Measurements from ENCODE around the gene DPP10.
"Not testable (repeated sequence)": the region's sequence is repeated elsewhere in the genome, so short reads cannot be mapped to it uniquely, and the experiment has no call there.

The DPP10 gene

GRCh38 chr2:114843963-114844362 lies 401.5 kb downstream of the DPP10 start:
- DNase-seq = no peak

GRCh38 chr2:114857196-114857595 lies 414.8 kb downstream of the DPP10 start:
- no peak for DNase-seq

DNA sequence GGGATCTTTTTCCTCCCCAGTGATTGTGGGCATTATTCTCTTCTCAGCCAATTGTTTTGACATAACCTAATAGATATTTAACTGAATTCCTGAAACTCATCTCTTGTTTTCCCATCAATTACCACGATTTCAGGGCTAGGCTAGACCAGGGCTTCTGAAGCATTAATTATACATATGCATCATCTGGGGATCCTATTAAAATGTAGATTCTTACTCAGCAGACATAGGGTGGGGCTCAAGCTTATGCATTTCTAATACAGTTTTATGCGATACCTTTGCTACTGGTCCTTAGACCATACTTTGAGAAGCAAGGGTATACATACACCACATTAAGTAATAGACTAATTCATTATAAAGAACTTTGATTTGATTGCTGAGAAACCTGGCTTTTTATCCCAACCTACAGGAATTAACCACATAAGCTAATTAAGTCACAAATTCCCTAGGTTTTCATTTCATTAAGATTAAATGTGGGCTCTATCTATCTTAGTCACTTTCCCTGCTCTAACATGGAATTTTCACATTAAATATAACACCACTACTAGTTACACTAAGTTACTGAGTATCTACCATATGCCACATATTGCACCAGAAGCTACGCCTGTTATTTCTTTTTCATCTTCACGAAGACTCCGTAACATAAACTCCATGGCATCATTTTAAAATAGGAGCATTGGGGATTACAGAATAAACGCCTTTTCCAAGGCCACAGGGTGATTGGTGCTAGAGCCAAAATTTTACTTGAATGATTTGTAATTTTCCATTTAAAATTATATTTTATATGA lies 417.5 kb downstream of the DPP10 start:
- no peak for DNase-seq

DNA sequence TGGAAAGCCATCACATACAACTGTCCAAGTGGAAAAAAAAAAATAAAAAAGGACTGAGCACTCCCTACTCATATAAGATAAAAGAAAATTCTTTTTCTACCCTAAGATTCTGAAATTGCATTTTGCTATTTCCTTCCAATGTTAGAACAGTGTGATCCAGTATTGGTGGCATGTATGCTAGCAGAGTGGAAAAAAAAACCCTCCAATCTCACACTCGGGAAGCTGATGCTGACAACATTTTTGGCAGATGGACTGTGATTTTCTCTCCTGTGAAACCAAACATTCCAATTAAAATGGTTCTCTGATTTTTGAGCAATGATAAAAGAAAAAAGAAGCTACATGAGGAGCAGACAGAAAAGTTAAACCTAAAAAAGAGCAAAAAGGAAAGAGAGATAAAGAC lies 419.8 kb downstream of the DPP10 start:
- DNase-seq = no peak

- no peak for DNase-seq
Observed at GRCh38 chr2:114864901-114865300, 422.5 kb downstream of the DPP10 start.

- DNase-seq = no peak
Observed at GRCh38 chr2:114880046-114880445, 437.6 kb downstream of the DPP10 start.

DNA sequence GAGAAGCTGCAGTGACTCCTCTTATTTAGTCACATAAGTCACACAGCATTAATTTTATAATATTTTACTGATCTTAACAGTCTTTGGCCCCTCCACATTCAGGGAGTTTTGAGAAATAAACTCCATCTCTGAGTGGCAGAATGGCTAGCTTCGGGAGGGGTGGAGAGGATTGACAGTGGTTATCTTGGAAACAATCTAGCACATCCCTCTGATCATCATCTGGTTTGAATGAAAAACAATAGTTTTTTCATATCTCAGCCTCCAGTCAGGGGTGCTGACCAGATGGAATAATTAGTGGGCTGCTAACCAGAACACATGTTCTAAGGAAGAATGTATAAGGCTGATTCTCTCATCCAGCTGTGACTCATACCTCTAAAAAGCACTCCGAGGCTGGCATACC lies 477.5 kb downstream of the DPP10 start:
- no peak for DNase-seq

DNA sequence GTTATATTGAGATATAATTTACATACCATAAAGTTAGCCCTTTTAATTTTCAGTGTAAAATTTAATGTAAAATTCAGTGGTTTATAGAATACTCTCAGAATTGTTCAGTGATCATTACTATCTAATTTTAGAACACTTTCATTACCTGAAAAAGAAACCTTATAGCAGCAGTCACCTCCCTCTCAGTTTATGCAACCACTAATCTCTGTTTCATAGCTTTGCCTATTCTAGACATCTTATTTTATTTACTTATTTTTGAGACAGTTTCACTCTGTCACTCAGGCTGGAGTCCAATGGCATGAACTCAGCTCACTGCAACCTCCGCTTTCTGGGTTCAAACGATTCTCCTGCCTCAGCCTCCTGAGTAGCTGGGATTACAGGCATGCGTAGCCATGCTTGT lies 479.6 kb downstream of the DPP10 start:
- no peak for DNase-seq

- no peak for DNase-seq
Observed at GRCh38 chr2:114925296-114926255, 483.1 kb downstream of the DPP10 start.

DNA sequence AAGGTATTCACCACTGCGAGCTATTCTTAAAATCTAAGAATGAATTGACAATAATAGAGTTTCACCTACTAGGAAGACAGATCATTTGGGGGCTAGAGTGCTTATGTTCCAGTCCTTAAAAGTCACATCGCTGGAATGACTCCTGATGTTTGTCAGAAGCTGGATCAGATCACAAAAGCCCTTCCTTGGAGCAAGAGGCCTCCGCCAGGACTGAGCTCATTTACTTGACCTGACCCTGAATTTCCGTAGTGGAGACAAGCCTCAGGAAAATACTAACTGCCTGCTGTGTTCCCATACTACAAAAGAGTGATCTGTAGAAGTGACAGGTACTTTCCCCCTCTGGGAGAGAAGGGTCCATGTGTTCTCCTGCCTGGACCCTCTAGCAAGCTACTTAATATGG lies 483.9 kb downstream of the DPP10 start:
- DNase-seq = no peak

DNA sequence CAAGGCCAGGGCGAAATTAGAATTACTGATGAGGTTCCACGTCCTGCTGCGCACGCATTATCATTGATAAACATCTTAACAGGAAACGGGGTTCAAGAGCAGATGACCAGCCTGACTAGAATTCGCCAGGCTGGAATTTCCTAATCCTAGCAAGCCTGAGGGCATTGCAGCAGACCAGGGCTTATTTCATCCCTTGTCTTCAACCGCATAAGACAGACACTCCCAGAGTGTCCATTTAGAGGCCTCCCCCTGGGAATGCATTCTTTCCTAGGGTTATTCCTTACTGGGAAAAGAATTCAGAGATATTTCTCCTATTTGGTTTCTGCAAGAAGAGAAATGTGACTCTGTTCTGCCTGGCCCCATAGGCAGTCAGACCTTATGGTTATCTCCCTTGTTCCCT lies 486.8 kb downstream of the DPP10 start:
- no peak for DNase-seq

GRCh38 chr2:114933671-114934241 lies 491.3 kb downstream of the DPP10 start:
- no peak for DNase-seq

- no peak for DNase-seq
Observed at GRCh38 chr2:114935031-114935430, 492.6 kb downstream of the DPP10 start.

- DNase-seq = no peak
Observed at GRCh38 chr2:114937366-114937930, 495.0 kb downstream of the DPP10 start.

DNA sequence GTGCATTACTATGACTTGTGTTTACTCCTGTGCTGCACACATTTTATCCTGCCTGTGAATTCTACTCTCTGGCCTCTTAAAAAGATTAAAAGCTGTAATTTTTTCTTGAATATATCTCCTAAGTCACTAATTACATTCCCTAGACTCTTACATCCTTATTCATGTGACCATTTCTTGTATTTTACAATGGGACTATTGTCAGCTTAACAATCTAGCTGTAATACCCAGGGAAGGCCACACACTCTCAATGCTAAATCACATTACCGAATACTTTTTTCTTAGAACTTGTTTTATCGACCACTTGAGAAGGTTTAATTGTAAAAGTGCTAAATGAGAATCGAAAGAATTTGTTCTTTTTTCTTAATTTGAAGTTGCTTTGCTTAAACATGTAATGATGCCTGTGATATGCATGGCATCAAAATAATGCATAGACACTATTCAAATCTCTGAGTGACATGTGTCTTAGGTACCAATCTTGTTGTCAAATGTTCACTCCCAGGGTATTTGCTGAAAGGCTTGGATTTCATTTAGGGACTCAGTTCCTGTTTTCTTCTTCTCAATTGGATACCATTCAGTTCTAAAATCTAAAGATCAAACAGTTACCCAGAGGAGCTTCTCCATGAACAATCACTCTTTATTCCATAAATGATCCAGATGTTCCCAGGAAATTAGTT lies 498.5 kb downstream of the DPP10 start:
- no peak for DNase-seq

DNA sequence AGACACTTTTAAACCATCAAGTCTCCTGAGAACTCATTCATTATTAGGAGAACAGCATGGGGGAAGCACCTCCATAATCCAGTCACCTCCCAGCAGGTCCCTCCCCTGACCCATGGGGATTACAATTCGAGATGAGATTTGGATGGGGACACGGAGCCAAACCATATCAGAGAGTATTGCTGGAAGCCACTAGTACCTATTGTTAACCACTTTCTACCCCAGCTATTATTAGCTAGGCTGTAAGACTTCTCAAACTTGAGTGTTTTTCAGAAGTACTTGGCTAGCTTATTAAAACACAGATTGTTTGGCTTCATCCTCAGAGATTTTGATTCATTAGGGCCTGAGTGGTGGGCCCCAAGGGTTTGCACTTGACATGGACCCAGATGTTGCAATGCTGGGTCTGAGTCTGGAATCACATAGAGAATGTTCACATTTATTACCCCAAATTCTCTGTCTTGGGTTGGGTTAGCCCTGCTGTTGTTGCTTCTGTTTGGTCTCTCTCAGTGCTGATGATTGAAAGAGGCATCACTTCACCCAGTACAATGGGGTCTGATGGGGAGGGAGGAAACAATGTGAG lies 506.9 kb downstream of the DPP10 start:
- DNase-seq = no peak

DNA sequence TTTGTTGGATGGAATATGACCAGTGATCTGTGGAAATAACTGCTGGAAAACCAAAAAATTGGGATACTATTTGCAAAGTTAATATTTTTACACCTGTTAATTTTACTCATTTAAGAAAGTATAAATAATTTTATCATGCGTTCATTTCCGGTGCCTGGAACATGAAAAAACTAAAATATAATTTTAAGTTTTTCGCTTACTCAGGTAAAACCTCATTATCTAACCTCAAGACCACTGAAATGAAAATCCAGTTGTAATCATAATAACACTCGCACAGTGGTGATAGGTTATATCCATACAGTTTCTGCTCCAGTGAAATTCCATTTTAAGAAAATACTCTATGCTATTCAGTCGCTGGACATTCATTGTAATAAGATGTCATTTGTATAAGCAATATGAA lies 517.9 kb downstream of the DPP10 start:
- no peak for DNase-seq

DNA sequence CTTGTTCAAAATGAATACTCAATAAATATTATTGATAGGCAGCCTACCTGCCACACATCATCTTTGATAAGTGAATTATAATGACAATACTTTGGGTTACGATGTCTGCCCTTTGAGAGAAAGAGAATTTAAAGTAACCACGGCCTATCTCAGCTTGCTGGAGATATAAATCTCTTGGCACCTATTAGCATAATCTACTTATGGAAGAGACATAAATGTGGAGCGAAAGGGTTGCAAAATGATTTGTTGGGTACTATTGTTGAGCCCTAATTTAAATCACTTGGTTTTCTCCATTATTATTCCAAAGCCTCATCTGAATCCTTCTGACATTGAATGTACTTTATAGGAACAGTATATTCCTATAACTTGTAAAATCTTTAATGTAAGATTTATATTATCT lies 520.1 kb downstream of the DPP10 start:
- no peak for DNase-seq

- DNase-seq = no peak
Observed at GRCh38 chr2:114968748-114969400, 526.4 kb downstream of the DPP10 start.

- DNase-seq = not testable (repeated sequence)
Observed at GRCh38 chr2:115004321-115004720, 561.9 kb downstream of the DPP10 start.

GRCh38 chr2:115011721-115012120 lies 569.3 kb downstream of the DPP10 start:
- DNase-seq = no peak

DNA sequence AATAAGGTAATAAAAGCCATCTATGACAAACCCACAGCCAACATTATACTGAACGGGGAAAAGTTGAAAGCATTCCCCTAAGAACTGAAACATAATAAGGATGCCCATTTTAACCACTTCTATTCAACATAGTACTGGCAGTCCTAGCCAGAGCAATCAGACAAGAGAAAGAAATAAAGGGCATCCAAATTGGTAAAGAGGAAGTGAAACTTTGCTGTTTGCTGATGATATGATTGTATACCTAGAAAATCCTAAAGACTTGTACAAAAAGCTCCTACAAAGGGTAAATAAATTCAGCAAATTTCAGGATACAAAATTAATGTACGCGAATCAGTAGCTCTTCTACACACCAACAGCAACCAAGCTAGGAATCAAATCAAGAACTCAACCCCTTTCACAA lies 579.6 kb downstream of the DPP10 start:
- DNase-seq = not testable (repeated sequence)
